SK-N-SH (cell line): Measurements from ENCODE around the gene ERGIC1. TPM values are rescaled to one million over a fixed set of nuclear protein-coding genes. Genes with fewer than 3 reads are reported as not detected.
"Not testable (repeated sequence)": the region's sequence is repeated elsewhere in the genome, so short reads cannot be mapped to it uniquely, and the experiment has no call there.

ENCODE experiments used
- CTCF ChIA-PET: fragments of 300-600, 350-600 bp; formaldehyde crosslinking; extraction: SDS; loops from one replicate; lab custom pipeline; 2021; lab: Yijun Ruan, JAX
- POLR2A ChIA-PET: fragments of 350-600 bp; sonication (Branson Sonifier 250); formaldehyde crosslinking; extraction: SDS; loops from one replicate; lab custom pipeline; 2020; ENCODE audit warnings: antibody characterized with exemption, inconsistent platforms; lab: Yijun Ruan, JAX
- DNase-seq: peaks from one replicate; pipeline ENCODE4 v3.0.0; 2012
- H2AFZ ChIP-seq: fragments of 200-600 bp; sonication (generic); 2 replicates; pipeline ENCODE4 v1.8.1; 2016; ENCODE audit warnings: antibody characterized with exemption, mild to moderate bottlenecking, low read depth
- H3F3A ChIP-seq: fragments of 200-600 bp; sonication (generic); replicated peaks from 2 replicates; pipeline ENCODE3; 2016; ENCODE audit warnings: antibody characterized with exemption, mild to moderate bottlenecking; ENCODE audit not compliant: insufficient read depth
- H3K27ac ChIP-seq, 2 experiments: fragments of 200-500 bp in 1 of 2; fragments of 200-600 bp in 1 of 2; sonication (Bioruptor generic) in 1 of 2; sonication (generic), shearing (Covaris generic) in 1 of 2; 2 replicates each; pipeline versions ENCODE4 v1.5.1 to v1.6.1; 2014 to 2016; ENCODE audit warnings: low read depth in 2 of 2, inconsistent platforms in 1 of 2, low read length in 1 of 2, mild to moderate bottlenecking in 1 of 2, mixed read lengths in 1 of 2
- H3K27me3 ChIP-seq: fragments of 200-600 bp; sonication (generic), shearing (Covaris generic); 2 replicates; pipeline ENCODE4 v1.6.1; 2016; ENCODE audit warnings: mixed run types; ENCODE audit not compliant: insufficient read depth
- H3K36me3 ChIP-seq, 2 experiments: fragments of 200-500 bp in 1 of 2; fragments of 200-600 bp in 1 of 2; sonication (Bioruptor generic) in 1 of 2; sonication (generic) in 1 of 2; replicated peaks in 1 of 2; 2 replicates each; pipeline versions ENCODE3 to v1.5.1; 2014 to 2016; ENCODE audit warnings: low read length in 1 of 2, mild to moderate bottlenecking in 1 of 2; ENCODE audit not compliant: insufficient read depth in 2 of 2, control insufficient read depth in 1 of 2
- H3K4me1 ChIP-seq, 2 experiments: fragments of 200-500 bp in 1 of 2; fragments of 200-600 bp in 1 of 2; sonication (Bioruptor generic) in 1 of 2; sonication (generic), shearing (Covaris generic) in 1 of 2; 2 replicates each; pipeline versions ENCODE4 v1.5.1 to v1.6.1; 2014 to 2016; ENCODE audit warnings: low read depth in 1 of 2, low read length in 1 of 2, mixed run types in 1 of 2; ENCODE audit not compliant: insufficient read depth in 2 of 2, control insufficient read depth in 1 of 2
- H3K4me2 ChIP-seq: fragments of 200-600 bp; sonication (generic), shearing (Covaris generic); 2 replicates; pipeline ENCODE4 v1.6.1; 2017; ENCODE audit warnings: mixed run types
- H3K4me3 ChIP-seq, 2 experiments: fragments of 200-500 bp in 1 of 2; fragments of 200-600 bp in 1 of 2; sonication (Bioruptor generic) in 1 of 2; sonication (generic), shearing (Covaris generic) in 1 of 2; 2 replicates each; pipeline versions ENCODE4 v1.5.1 to v1.8.1; 2014 to 2016; ENCODE audit warnings: low read depth in 2 of 2, inconsistent platforms in 1 of 2, low read length in 1 of 2, mild to moderate bottlenecking in 1 of 2, mixed read lengths in 1 of 2, moderate library complexity in 1 of 2
- H3K79me2 ChIP-seq: fragments of 200-600 bp; sonication (generic); 2 replicates; pipeline ENCODE4 v1.8.1; 2017; ENCODE audit warnings: mild to moderate bottlenecking; ENCODE audit not compliant: insufficient read depth
- H3K9ac ChIP-seq: fragments of 200-600 bp; sonication (generic); 2 replicates; pipeline ENCODE4 v1.6.1; 2017; ENCODE audit warnings: mixed run types
- H3K9me2 ChIP-seq: fragments of 200-600 bp; sonication (generic); 2 replicates; pipeline ENCODE4 v1.6.1; 2017; ENCODE audit warnings: mixed run types
- H3K9me3 ChIP-seq: fragments of 200-600 bp; sonication (generic); 2 replicates; pipeline ENCODE4 v1.6.1; 2017; ENCODE audit warnings: mixed run types, mild to moderate bottlenecking, moderate library complexity
- H4K20me1 ChIP-seq: fragments of 200-600 bp; sonication (generic); 2 replicates; pipeline ENCODE4 v1.6.1; 2017; ENCODE audit warnings: mild to moderate bottlenecking, mixed run types; ENCODE audit not compliant: insufficient read depth
- CHD2 ChIP-seq: fragments of 150-350 bp; IDR thresholded peaks from 2 replicates; pipeline ENCODE4 v1.6.1; 2018; ENCODE audit warnings: low read length; ENCODE audit not compliant: partially characterized antibody
- ELF1 ChIP-seq: IDR thresholded peaks from 2 replicates; pipeline ENCODE4 v1.4.0; 2012
- EP300 ChIP-seq, 2 experiments: IDR thresholded peaks; 2 replicates each; pipeline versions ENCODE4 v1.4.0 to v1.6.1; 2012; ENCODE audit warnings: borderline replicate concordance in 1 of 2, low read depth in 1 of 2, low read length in 1 of 2
- FOSL2 ChIP-seq: IDR thresholded peaks from 2 replicates; pipeline ENCODE4 v1.4.0; 2012; ENCODE audit warnings: low read depth, mild to moderate bottlenecking, moderate library complexity, borderline replicate concordance
- FOXJ3 ChIP-seq: sonication (generic); formaldehyde crosslinking; IDR thresholded peaks from 2 replicates; pipeline ENCODE4 v1.5.1; 2020; ENCODE audit warnings: mild to moderate bottlenecking, missing genetic modification reagents
- JUND ChIP-seq: IDR thresholded peaks from 2 replicates; pipeline ENCODE4 v1.4.0; 2012
- NFIC ChIP-seq: IDR thresholded peaks from 2 replicates; pipeline ENCODE4 v1.4.0; 2012; ENCODE audit warnings: borderline replicate concordance
- RAD21 ChIP-seq: IDR thresholded peaks from 2 replicates; pipeline ENCODE4 v1.6.1; 2012; ENCODE audit warnings: mild to moderate bottlenecking, low read length
- RXRA ChIP-seq: IDR thresholded peaks from 2 replicates; pipeline ENCODE4 v1.4.0; 2012; ENCODE audit warnings: low read depth, mild to moderate bottlenecking, borderline replicate concordance
- SIN3A ChIP-seq: IDR thresholded peaks from 2 replicates; pipeline ENCODE4 v1.6.1; 2012; ENCODE audit warnings: low read depth, mild to moderate bottlenecking, low read length, moderate library complexity, borderline replicate concordance
- TAF1 ChIP-seq: IDR thresholded peaks from 2 replicates; pipeline ENCODE4 v1.6.1; 2012; ENCODE audit warnings: low read depth, mild to moderate bottlenecking, low read length, moderate library complexity, borderline replicate concordance
- WGBS: methylation state at CpG from one replicate; pipeline ENCODE4 v1.1.6; 2017; ENCODE audit warnings: low lambda C conversion rate; 5-methylcytosine and 5-hydroxymethylcytosine counted together
- polyA plus RNA-seq, 3 experiments: library from polyadenylated mRNA; depleted of rRNA; stranded (reverse); fragments of >200 nt; gene quantifications; 2 replicates each; pipeline ENCODE4 v1.2.3, GENCODE V29; 2012
- TF ChIP-seq, protein P1 (sequence below): IDR thresholded peaks from 2 replicates; pipeline ENCODE4 v1.6.1; 2012; ENCODE audit warnings: mild to moderate bottlenecking, low read depth, low read length, moderate library complexity
- TF ChIP-seq, protein P2 (sequence below): IDR thresholded peaks from 2 replicates; pipeline ENCODE4 v1.4.0; 2012; ENCODE audit warnings: low read depth, borderline replicate concordance
- TF ChIP-seq, protein P3 (sequence below): IDR thresholded peaks from 2 replicates; pipeline ENCODE4 v1.4.0; 2012; ENCODE audit warnings: low read depth

Gene ERGIC1
- polyA plus RNA-seq, 1 of the 3 experiments (the other 2 are of a cell fraction), result 101 TPM

DNA sequence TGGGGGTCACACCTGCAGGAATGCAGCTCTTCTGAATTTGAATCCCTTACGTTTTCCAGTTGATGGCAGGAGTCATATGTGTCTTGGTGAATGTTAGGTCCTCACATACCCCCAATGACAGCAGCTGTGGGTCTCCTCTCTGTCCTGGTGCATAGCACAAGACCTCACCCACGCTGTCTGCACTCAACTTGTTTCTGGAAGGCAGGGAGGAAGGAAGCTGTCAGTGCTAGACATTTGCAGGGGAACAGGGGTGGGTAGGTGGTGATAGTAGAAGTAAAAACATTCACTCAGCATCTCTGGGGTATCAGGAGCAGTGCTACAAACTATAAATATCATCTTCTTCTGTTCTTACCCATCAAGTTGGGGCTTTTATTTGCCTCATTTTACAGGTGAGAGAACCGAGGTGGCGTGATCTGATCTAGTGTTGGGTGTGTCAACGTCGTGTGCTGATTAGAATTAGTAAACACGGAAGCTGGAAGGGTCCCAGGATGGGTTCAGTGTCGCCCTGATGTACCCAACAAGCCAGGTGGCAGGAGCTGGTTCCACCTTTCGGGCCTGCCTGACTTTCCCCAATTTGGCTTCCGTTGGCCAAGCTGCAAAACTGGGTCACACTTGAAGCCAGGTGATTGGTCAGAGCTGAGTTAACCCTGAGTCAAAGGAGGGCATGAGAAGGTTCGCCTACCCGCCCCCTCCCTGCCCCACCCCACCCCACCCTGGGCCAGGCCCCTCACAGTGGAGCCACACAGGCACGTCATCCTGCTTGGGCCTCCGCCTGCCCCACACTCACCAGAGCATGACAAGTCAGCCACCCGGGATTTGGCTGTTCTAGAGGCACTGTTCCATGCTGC is 15.8 kb downstream of the ERGIC1 start (continued):
- TF ChIP-seq CHD2 (no peak), NFIC (no peak)

DNA sequence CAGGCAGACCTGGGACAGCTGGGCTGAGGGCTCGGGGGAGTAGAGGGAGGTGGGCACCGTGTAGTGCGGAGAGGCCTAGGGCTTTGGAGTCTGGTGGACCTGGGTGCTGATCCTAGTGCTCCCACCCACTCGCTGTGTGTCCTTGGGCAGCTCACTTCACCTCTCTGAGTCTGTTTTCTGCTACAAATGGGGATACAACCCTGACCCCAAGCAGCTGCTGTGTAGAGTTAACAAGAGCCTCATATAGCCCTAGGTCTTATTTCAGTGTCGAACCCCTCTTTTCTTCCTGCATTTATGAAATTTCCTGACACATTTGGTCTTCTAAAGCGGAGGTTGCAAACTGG is 16.4 kb downstream of the ERGIC1 start:
- peaks cover 2 to 15% of the 10 kb centered on the region in 2 experiments; a peak in 1 of 4 replicates for H3K4me1 ChIP-seq
- no peak overlapping the region for H3K4me2 ChIP-seq
- no peak overlapping the region for H3K9ac ChIP-seq
- no peaks in the 10 kb centered on the region for H3K27me3 ChIP-seq
- no peak overlapping the region for H3K27ac ChIP-seq
- H3K79me2 ChIP-seq, result peaks cover 89% of the 10 kb centered on the region; the same call in 1 of the 2 replicates
- no peaks in the 10 kb centered on the region for H3K9me3 ChIP-seq
- peaks cover 0 to 2% of the 10 kb centered on the region in 2 experiments for H3K36me3 ChIP-seq
- ChIA-PET CTCF (interaction anchor here (1.0 to 1.3 kb wide), 2 partner anchors 17 to 82 kb away, joined by 4 read pairs; no protein-coding TSS in a partner anchor), POLR2A (no interaction called here)
- H3K4me3 ChIP-seq, result no peak overlapping the region
- no peak for TF ChIP-seq FOSL2
- TF ChIP-seq RAD21, result no peak
- no peak for TF ChIP-seq EP300 (IDR thresholded peaks at IDR 0.05; ENCODE audit: borderline replicate concordance in 1 of 2, low read depth in 1 of 2, low read length in 1 of 2)
- no peak for TF ChIP-seq ELF1
- no peak for TF ChIP-seq RXRA
- TF ChIP-seq, protein P1, sequence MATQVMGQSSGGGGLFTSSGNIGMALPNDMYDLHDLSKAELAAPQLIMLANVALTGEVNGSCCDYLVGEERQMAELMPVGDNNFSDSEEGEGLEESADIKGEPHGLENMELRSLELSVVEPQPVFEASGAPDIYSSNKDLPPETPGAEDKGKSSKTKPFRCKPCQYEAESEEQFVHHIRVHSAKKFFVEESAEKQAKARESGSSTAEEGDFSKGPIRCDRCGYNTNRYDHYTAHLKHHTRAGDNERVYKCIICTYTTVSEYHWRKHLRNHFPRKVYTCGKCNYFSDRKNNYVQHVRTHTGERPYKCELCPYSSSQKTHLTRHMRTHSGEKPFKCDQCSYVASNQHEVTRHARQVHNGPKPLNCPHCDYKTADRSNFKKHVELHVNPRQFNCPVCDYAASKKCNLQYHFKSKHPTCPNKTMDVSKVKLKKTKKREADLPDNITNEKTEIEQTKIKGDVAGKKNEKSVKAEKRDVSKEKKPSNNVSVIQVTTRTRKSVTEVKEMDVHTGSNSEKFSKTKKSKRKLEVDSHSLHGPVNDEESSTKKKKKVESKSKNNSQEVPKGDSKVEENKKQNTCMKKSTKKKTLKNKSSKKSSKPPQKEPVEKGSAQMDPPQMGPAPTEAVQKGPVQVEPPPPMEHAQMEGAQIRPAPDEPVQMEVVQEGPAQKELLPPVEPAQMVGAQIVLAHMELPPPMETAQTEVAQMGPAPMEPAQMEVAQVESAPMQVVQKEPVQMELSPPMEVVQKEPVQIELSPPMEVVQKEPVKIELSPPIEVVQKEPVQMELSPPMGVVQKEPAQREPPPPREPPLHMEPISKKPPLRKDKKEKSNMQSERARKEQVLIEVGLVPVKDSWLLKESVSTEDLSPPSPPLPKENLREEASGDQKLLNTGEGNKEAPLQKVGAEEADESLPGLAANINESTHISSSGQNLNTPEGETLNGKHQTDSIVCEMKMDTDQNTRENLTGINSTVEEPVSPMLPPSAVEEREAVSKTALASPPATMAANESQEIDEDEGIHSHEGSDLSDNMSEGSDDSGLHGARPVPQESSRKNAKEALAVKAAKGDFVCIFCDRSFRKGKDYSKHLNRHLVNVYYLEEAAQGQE, result no peak
- TF ChIP-seq SIN3A, result no peak
- no peak for TF ChIP-seq NFIC
- TF ChIP-seq, protein P2, sequence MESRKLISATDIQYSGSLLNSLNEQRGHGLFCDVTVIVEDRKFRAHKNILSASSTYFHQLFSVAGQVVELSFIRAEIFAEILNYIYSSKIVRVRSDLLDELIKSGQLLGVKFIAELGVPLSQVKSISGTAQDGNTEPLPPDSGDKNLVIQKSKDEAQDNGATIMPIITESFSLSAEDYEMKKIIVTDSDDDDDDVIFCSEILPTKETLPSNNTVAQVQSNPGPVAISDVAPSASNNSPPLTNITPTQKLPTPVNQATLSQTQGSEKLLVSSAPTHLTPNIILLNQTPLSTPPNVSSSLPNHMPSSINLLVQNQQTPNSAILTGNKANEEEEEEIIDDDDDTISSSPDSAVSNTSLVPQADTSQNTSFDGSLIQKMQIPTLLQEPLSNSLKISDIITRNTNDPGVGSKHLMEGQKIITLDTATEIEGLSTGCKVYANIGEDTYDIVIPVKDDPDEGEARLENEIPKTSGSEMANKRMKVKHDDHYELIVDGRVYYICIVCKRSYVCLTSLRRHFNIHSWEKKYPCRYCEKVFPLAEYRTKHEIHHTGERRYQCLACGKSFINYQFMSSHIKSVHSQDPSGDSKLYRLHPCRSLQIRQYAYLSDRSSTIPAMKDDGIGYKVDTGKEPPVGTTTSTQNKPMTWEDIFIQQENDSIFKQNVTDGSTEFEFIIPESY, result no peak
- no peak for TF ChIP-seq JUND
- no peak for TF ChIP-seq TAF1
- TF ChIP-seq, protein P3, sequence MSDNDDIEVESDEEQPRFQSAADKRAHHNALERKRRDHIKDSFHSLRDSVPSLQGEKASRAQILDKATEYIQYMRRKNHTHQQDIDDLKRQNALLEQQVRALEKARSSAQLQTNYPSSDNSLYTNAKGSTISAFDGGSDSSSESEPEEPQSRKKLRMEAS, result no peak
- TF ChIP-seq FOXJ3 (CRISPR knock-in tag), result no peak
- peaks cover 6% of the 10 kb centered on the region; the same call in 1 of the 2 replicates for H4K20me1 ChIP-seq
- no peak for DNase-seq
- H3K9me2 ChIP-seq, result no peaks in the 10 kb centered on the region
- H3F3A ChIP-seq, result no peaks in the 10 kb centered on the region
- no peak overlapping the region for H2AFZ ChIP-seq
- WGBS, result 92% methylated on average over 5 of the region's 6 CpGs

DNA sequence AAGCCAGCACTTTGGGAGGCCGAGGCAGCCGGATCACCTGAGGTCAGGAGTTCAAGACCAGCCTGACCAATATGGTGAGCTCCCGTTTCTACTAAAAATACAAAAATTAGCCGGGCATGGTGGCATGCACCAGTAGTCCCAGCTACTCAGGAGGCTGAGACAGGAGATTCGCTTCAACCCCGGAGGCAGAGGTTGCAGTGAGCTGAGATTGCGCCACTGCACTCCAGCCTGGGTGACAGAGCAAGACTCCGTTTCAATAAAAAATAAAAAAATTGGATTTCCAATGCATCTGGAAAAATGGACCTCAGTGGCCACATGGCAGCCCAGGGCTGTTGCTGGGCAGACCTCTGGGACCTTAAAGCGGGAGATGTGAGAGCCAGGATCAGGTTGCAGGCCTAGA is 17.2 kb downstream of the ERGIC1 start:
- H3K9me3 ChIP-seq, H3F3A ChIP-seq, H3K9me2 ChIP-seq, H3K27me3 ChIP-seq, H2AFZ ChIP-seq, POLR2A ChIA-PET, H3K4me2 ChIP-seq, H3K4me3 ChIP-seq, DNase-seq, H4K20me1 ChIP-seq, H3K27ac ChIP-seq, H3K9ac ChIP-seq, H3K36me3 ChIP-seq: not testable (repeated sequence)
- Histone ChIP-seq H3K79me2 (peaks cover 85% of the 10 kb centered on the region; the same call in 1 of the 2 replicates), H3K4me1 (peaks cover 10 to 22% of the 10 kb centered on the region in 2 experiments; a peak in 1 of 4 replicates)
- WGBS, result 98% methylated on average over 9 of the region's 9 CpGs
- CTCF ChIA-PET, result interaction anchor here (2.2 kb wide), 1 partner anchor 81 kb away, joined by 8 read pairs; no protein-coding TSS in a partner anchor
